Fibroblast of lung (primary cell): ENCODE measurements around the gene MCTP2. TPM values are rescaled to one million over a fixed set of nuclear protein-coding genes. Genes with fewer than 3 reads are reported as not detected.

Experiments used
- DNase-seq, 2 donors: peaks; one replicate each; pipeline versions ENCODE4 v3.0.0 to v3.0.0-alpha.2; 2010; ENCODE audit warnings: low read depth in 2 of 2
- H2AFZ ChIP-seq: 2 replicates; pipeline ENCODE4 v1.5.1; 2012; ENCODE audit warnings: low read length, control low read depth, inconsistent platforms
- H3K27ac ChIP-seq: 2 replicates; pipeline ENCODE4 v1.5.1; 2011; ENCODE audit warnings: low read length, control low read depth; ENCODE audit not compliant: insufficient read depth
- H3K27me3 ChIP-seq: 2 replicates; pipeline ENCODE4 v1.5.1; 2011; ENCODE audit warnings: mild to moderate bottlenecking, low read length; ENCODE audit not compliant: control insufficient read depth, insufficient read depth
- H3K36me3 ChIP-seq: 2 replicates; pipeline ENCODE4 v1.5.1; 2011; ENCODE audit warnings: low read length; ENCODE audit not compliant: control insufficient read depth, insufficient read depth
- H3K4me1 ChIP-seq: 2 replicates; pipeline ENCODE4 v1.5.1; 2011; ENCODE audit warnings: low read length; ENCODE audit not compliant: control insufficient read depth, insufficient read depth; ENCODE audit errors: extremely low read depth
- H3K4me2 ChIP-seq: 2 replicates; pipeline ENCODE4 v1.5.1; 2011; ENCODE audit warnings: low read length, control low read depth; ENCODE audit not compliant: insufficient read depth; ENCODE audit errors: extremely low read depth
- H3K4me3 ChIP-seq, 4 experiments: fragments of 200-600 bp in 1 of 4; sonication (generic) in 1 of 4; replicated peaks in 1 of 4; 2 replicates each; pipeline ENCODE4 v1.5.1; 2011 to 2016; ENCODE audit warnings: low read length in 4 of 4, low read depth in 3 of 4, mild to moderate bottlenecking in 3 of 4, control low read depth in 2 of 4, inconsistent platforms in 1 of 4, mixed read lengths in 1 of 4; ENCODE audit not compliant: insufficient read depth in 1 of 4; ENCODE audit errors: control extremely low read depth in 1 of 4
- H3K79me2 ChIP-seq: 2 replicates; pipeline ENCODE4 v1.5.1; 2012; ENCODE audit warnings: mild to moderate bottlenecking, low read length, inconsistent platforms; ENCODE audit not compliant: control insufficient read depth, insufficient read depth
- H3K9ac ChIP-seq: 2 replicates; pipeline ENCODE4 v1.5.1; 2011; ENCODE audit warnings: mild to moderate bottlenecking, low read length, control low read depth; ENCODE audit not compliant: insufficient read depth
- H3K9me3 ChIP-seq: 2 replicates; pipeline ENCODE4 v1.5.1; 2012; ENCODE audit warnings: low read depth, low read length; ENCODE audit not compliant: control insufficient read depth, insufficient read depth
- H4K20me1 ChIP-seq: 2 replicates; pipeline ENCODE4 v1.5.1; 2011; ENCODE audit warnings: low read length; ENCODE audit not compliant: control insufficient read depth, insufficient read depth; ENCODE audit errors: extremely low read depth
- CTCF ChIP-seq, 2 donors: IDR thresholded peaks in 1 of 2; conservative IDR thresholded peaks in 1 of 2; 1 replicate in 1 of 2; 2 replicates in 1 of 2; pipeline ENCODE4 v1.5.1; 2011 to 2012; ENCODE audit warnings: low read length in 2 of 2, control low read depth in 1 of 2, inconsistent platforms in 1 of 2, low read depth in 1 of 2, mild to moderate bottlenecking in 1 of 2
- EZH2 ChIP-seq: IDR thresholded peaks from 2 replicates; pipeline ENCODE4 v1.5.1; 2012; ENCODE audit warnings: low read length, control low read depth, mild to moderate bottlenecking; ENCODE audit errors: missing control alignments
- polyA plus RNA-seq, 2 donors: library from polyadenylated mRNA; depleted of rRNA in 1 of 2; stranded (reverse) in 1 of 2; unstranded in 1 of 2; fragments of >200 nt; gene quantifications; 2 replicates each; pipeline ENCODE4 v1.2.1, GENCODE V29; 2011 to 2012; ENCODE audit warnings: missing spikeins in 1 of 2
- total RNA-seq: library from RNA; depleted of rRNA; stranded (reverse); fragments of >200 nt; gene quantifications from 2 replicates; pipeline ENCODE4 v1.2.1, GENCODE V29; 2014

MCTP2 gene
- total and polyA plus RNA-seq, 2 donors (not counting 1 experiment from before 2014, with no cell fraction given) = 3.6 to 14.5 TPM

GRCh38 chr15:94379986-94380385, 148.6 kb downstream of the MCTP2 start:
- TF ChIP-seq CTCF (conservative IDR thresholded peaks at IDR 0.05 in 1 of 2, IDR thresholded peaks at IDR 0.05 in 1 of 2; ENCODE audit: low read depth in 1 of 2, low read length in 2 of 2) (no peak), EZH2 (no peak)
- Histone ChIP-seq H3K36me3 (no peaks in the 10 kb centered on the region), H3K9ac (no peak overlapping the region), H2AFZ (no peak overlapping the region), H3K4me3 (no peak overlapping the region), H4K20me1 (no peaks in the 10 kb centered on the region), H3K9me3 (no peaks in the 10 kb centered on the region), H3K4me2 (no peak overlapping the region), H3K27ac (no peak overlapping the region), H3K4me1 (no peaks in the 10 kb centered on the region), H3K79me2 (no peaks in the 10 kb centered on the region), H3K27me3 (no peaks in the 10 kb centered on the region)
- no peak for DNase-seq

- no peak for TF ChIP-seq CTCF (conservative IDR thresholded peaks at IDR 0.05 in 1 of 2, IDR thresholded peaks at IDR 0.05 in 1 of 2; ENCODE audit: low read depth in 1 of 2, low read length in 2 of 2)
- no peak for TF ChIP-seq EZH2
- no peaks in the 10 kb centered on the region for H4K20me1 ChIP-seq
- H3K79me2 ChIP-seq = no peaks in the 10 kb centered on the region
- no peak overlapping the region for H3K9ac ChIP-seq
- H3K36me3 ChIP-seq = no peaks in the 10 kb centered on the region
- no peak overlapping the region for H3K4me3 ChIP-seq
- no peak for DNase-seq
- H2AFZ ChIP-seq = no peak overlapping the region
- H3K4me2 ChIP-seq = no peak overlapping the region
- H3K9me3 ChIP-seq = no peaks in the 10 kb centered on the region
- no peak overlapping the region for H3K27ac ChIP-seq
- no peaks in the 10 kb centered on the region for H3K27me3 ChIP-seq
- no peaks in the 10 kb centered on the region for H3K4me1 ChIP-seq
These were observed 149.4 kb downstream of the MCTP2 start for GRCh38 chr15:94380798-94381197.

GRCh38 chr15:94381384-94381783, 150.0 kb downstream of the MCTP2 start:
- Histone ChIP-seq H3K9ac (no peak overlapping the region), H3K9me3 (no peaks in the 10 kb centered on the region), H3K36me3 (no peaks in the 10 kb centered on the region), H3K27me3 (no peaks in the 10 kb centered on the region), H2AFZ (no peak overlapping the region), H4K20me1 (no peaks in the 10 kb centered on the region), H3K4me2 (no peak overlapping the region), H3K27ac (no peak overlapping the region), H3K4me3 (no peak overlapping the region), H3K79me2 (no peaks in the 10 kb centered on the region), H3K4me1 (no peaks in the 10 kb centered on the region)
- no peak for DNase-seq
- TF ChIP-seq CTCF (conservative IDR thresholded peaks at IDR 0.05 in 1 of 2, IDR thresholded peaks at IDR 0.05 in 1 of 2; ENCODE audit: low read depth in 1 of 2, low read length in 2 of 2) (no peak), EZH2 (no peak)
